Transverse colon (tissue), 4 donors: Measurements from ENCODE around the gene DYNLT5.

Experiments
- EP300 ChIP-seq: sonication (generic); formaldehyde crosslinking; IDR thresholded peaks from one replicate; pipeline ENCODE4 v1.6.1; 2017; ENCODE audit warnings: antibody characterized with exemption, low read depth
- POLR2A ChIP-seq: fragments of 450-650 bp; IDR thresholded peaks from one replicate; pipeline ENCODE4 v1.6.1; 2016; ENCODE audit warnings: antibody characterized with exemption, mild to moderate bottlenecking, moderate library complexity
- POLR2AphosphoS5 ChIP-seq, 3 donors: sonication (generic); formaldehyde crosslinking; IDR thresholded peaks; one replicate each; pipeline ENCODE4 v1.6.1; 2016; ENCODE audit warnings: antibody characterized with exemption in 3 of 3
- TF ChIP-seq, protein P1 (sequence below), 5 experiments: fragments of 200-600 bp in 3 of 5; fragments of 450-650 bp in 2 of 5; sonication (generic) in 3 of 5; IDR thresholded peaks; 1 replicate in 2 of 5; 2 replicates in 3 of 5; pipeline ENCODE4 v1.5.1; 2016 to 2017; ENCODE audit warnings: antibody characterized with exemption in 5 of 5, inconsistent platforms in 3 of 5, mild to moderate bottlenecking in 2 of 5, moderate library complexity in 1 of 5

DNA sequence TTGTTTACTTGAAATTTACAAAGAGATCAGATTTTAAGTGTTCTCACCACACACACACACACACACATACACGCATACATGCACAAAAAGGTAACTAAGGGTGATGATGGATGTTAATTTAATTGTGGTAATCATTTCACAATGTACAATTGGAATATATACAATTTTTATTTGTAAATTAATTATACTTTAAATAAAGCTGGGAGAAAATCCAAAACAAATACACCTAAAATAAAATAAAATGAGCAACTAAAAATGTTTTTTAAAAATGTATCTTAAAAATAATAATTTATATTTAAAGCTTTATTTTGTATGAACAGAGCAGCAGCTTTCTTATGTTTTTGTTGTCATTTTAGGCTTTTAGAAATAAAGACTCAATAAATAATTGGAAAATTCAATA lies 57.0 kb downstream of the DYNLT5 start:
- TF ChIP-seq, protein P1, sequence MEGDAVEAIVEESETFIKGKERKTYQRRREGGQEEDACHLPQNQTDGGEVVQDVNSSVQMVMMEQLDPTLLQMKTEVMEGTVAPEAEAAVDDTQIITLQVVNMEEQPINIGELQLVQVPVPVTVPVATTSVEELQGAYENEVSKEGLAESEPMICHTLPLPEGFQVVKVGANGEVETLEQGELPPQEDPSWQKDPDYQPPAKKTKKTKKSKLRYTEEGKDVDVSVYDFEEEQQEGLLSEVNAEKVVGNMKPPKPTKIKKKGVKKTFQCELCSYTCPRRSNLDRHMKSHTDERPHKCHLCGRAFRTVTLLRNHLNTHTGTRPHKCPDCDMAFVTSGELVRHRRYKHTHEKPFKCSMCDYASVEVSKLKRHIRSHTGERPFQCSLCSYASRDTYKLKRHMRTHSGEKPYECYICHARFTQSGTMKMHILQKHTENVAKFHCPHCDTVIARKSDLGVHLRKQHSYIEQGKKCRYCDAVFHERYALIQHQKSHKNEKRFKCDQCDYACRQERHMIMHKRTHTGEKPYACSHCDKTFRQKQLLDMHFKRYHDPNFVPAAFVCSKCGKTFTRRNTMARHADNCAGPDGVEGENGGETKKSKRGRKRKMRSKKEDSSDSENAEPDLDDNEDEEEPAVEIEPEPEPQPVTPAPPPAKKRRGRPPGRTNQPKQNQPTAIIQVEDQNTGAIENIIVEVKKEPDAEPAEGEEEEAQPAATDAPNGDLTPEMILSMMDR (IDR thresholded peaks at IDR 0.05) = no peak
- TF ChIP-seq POLR2AphosphoS5 (IDR thresholded peaks at IDR 0.05) (no peak), POLR2A (no peak), EP300 (no peak)
